ENCODE data around the gene CNN2. TPM values are rescaled to one million over a fixed set of nuclear protein-coding genes. Genes with fewer than 3 reads are reported as not detected.

The CNN2 gene
- total and polyA plus RNA-seq, 9 of the 15 experiments (the other 6 are each of a cell fraction or from before 2014, with no cell fraction given), result 12.1 to 174 (median 52.7) TPM

- TF ChIP-seq AFF1 (IDR thresholded peaks at IDR 0.05; ENCODE audit: low read depth in 1 of 2, partially characterized antibody in 2 of 2) (no peak), ZNF232 (CRISPR knock-in tag; IDR thresholded peaks at IDR 0.05) (no peak), ETS1 (conservative IDR thresholded peaks at IDR 0.05; ENCODE audit: control insufficient read depth, low read depth, low read length) (no peak), ZZZ3 (IDR thresholded peaks at IDR 0.05) (no peak), ETV1 (tag; conservative IDR thresholded peaks at IDR 0.05; ENCODE audit: low read depth) (no peak), NFATC3 (IDR thresholded peaks at IDR 0.05) (no peak), ZFP30 (CRISPR knock-in tag; IDR thresholded peaks at IDR 0.05; ENCODE audit: borderline replicate concordance) (no peak), ZBTB34 (CRISPR knock-in tag; IDR thresholded peaks at IDR 0.05) (no peak), ZNF140 (CRISPR knock-in tag; IDR thresholded peaks at IDR 0.05) (no peak), PHTF2 (CRISPR knock-in tag; IDR thresholded peaks at IDR 0.05) (no peak), JUN (IDR thresholded peaks at IDR 0.05; ENCODE audit: borderline replicate concordance, low read depth, low read length) (peak; percentile 33; the same call in 1 of the 2 replicates), JUN (CRISPR knock-in tag; IDR thresholded peaks at IDR 0.05; ENCODE audit: borderline replicate concordance) (no peak), NCOR1 (IDR thresholded peaks at IDR 0.05) (no peak), PCBP2 (IDR thresholded peaks at IDR 0.05; ENCODE audit: low read depth, low read length, poor library complexity, severe bottlenecking) (no peak), ZNF24 (IDR thresholded peaks at IDR 0.05) (0 out of 2 replicates have a peak, but pooled peaks have one; percentile 27), MLX (CRISPR knock-in tag; conservative IDR thresholded peaks at IDR 0.05) (no peak), FOXP4 (CRISPR knock-in tag; IDR thresholded peaks at IDR 0.05; ENCODE audit: borderline replicate concordance) (no peak)
Observed at GRCh38 chr19:982567-983170, 43.7 kb upstream of the CNN2 start (continued).
